Spleen (tissue), 7 donors: ENCODE data around the gene GLRX3.

Experiments used
- POLR2A ChIP-seq, 3 donors: fragments of 450-650 bp; IDR thresholded peaks; one replicate each; pipeline ENCODE4 v1.5.1; 2017; ENCODE audit warnings: antibody characterized with exemption in 3 of 3, mild to moderate bottlenecking in 1 of 3
- POLR2AphosphoS5 ChIP-seq, 3 donors: sonication (generic); formaldehyde crosslinking; IDR thresholded peaks; one replicate each; pipeline ENCODE4 v1.5.1; 2017; ENCODE audit warnings: antibody characterized with exemption in 3 of 3
- TF ChIP-seq, protein P1 (sequence below), 11 experiments: fragments of 200-600 bp in 7 of 11; fragments of 450-650 bp in 4 of 11; sonication (generic) in 4 of 11; IDR thresholded peaks in 8 of 11; conservative IDR thresholded peaks in 3 of 11; 1 replicate in 7 of 11; 2 replicates in 4 of 11; pipeline versions ENCODE4 v1.4.0 to v1.8.0; 2016 to 2021; ENCODE audit warnings: antibody characterized with exemption in 11 of 11, inconsistent platforms in 4 of 11, mild to moderate bottlenecking in 1 of 11
- donor health status: DM: no; HTN: no; CAD: no; lungs with moderate emphysema.
- donor health status: DM: no; HTN: no; CAD: no.
- donor health status: DM: no; HTN: no; CAD: no.

DNA sequence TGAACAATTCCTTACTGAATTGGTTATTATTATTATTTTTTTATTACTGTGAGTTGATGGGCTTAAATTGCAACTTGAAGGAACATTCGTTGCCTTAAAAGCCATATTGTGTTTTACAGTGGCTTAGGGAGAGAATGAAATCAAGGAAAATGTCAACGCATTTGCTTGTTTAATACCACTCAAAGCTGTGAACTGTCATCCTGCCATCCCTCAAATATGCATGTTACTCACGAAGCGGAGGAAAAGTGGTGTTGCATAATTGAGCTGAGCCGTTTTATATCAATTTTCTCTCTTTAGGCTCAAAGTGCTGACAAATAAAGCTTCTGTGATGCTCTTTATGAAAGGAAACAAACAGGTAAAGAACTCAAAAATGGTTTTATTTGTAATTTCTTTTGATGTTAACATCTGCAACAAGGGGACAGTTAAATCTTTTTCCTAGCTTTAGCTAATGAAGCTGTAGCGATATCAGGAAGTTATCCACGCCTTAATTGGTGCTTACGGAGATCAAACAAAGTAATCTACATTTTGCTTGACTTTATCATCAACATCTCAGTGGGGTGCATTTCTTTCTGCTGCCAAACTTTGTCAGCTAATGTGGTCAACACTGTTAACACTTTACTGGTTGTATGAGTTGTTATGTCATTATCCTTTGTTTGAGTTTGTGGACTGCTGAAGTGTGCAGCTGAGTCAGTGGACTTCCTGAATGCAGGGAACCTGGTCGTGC lies 33.1 kb downstream of the GLRX3 start:
- TF ChIP-seq, protein P1, sequence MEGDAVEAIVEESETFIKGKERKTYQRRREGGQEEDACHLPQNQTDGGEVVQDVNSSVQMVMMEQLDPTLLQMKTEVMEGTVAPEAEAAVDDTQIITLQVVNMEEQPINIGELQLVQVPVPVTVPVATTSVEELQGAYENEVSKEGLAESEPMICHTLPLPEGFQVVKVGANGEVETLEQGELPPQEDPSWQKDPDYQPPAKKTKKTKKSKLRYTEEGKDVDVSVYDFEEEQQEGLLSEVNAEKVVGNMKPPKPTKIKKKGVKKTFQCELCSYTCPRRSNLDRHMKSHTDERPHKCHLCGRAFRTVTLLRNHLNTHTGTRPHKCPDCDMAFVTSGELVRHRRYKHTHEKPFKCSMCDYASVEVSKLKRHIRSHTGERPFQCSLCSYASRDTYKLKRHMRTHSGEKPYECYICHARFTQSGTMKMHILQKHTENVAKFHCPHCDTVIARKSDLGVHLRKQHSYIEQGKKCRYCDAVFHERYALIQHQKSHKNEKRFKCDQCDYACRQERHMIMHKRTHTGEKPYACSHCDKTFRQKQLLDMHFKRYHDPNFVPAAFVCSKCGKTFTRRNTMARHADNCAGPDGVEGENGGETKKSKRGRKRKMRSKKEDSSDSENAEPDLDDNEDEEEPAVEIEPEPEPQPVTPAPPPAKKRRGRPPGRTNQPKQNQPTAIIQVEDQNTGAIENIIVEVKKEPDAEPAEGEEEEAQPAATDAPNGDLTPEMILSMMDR (IDR thresholded peaks at IDR 0.05 in 8 of 11, conservative IDR thresholded peaks at IDR 0.05 in 3 of 11) = no peak
- no peak for TF ChIP-seq POLR2A (IDR thresholded peaks at IDR 0.05)
- TF ChIP-seq POLR2AphosphoS5 (IDR thresholded peaks at IDR 0.05) = no peak
